H1 (cell line): ENCODE results near the gene ADM2. TPM values are rescaled to one million over a fixed set of nuclear protein-coding genes. Genes with fewer than 3 reads are reported as not detected.
A peak's percentile ranks its signal among the peaks of the same experiment; 100 is the strongest.

Source experiments
- CTCF ChIA-PET: fragments of 300-600 bp; sonication (Branson Sonifier 250); formaldehyde crosslinking; loops from one replicate; lab custom pipeline; 2021; ENCODE audit not compliant: partially characterized antibody; lab: Charles Lee
- POLR2A ChIA-PET: fragments of 300-600 bp; sonication (Branson Sonifier 250); formaldehyde crosslinking; loops from one replicate; lab custom pipeline; 2021; ENCODE audit warnings: inconsistent platforms; ENCODE audit not compliant: partially characterized antibody; lab: Charles Lee
- DNase-seq, 2 experiments: peaks; one replicate each; pipeline versions ENCODE4 v3.0.0 to v3.0.0-alpha.2; 2010 to 2022; ENCODE audit warnings: low spot score in 2 of 2, low read depth in 1 of 2, mixed read lengths in 1 of 2
- FAIRE-seq: peaks from 2 replicates; lab custom pipeline; 2011; peaks lifted over from hg19 to GRCh38; lab: Jason Lieb, UNC
- H2AFZ ChIP-seq: 2 replicates; pipeline ENCODE4 v1.8.1; 2012; ENCODE audit warnings: low read length, inconsistent platforms
- H2AK5ac ChIP-seq: 2 replicates; pipeline ENCODE4 v1.6.1; 2013; ENCODE audit warnings: low read depth, low read length
- H2BK120ac ChIP-seq: replicated peaks from 2 replicates; pipeline ENCODE3; 2013; ENCODE audit warnings: low read depth, low read length, inconsistent platforms
- H2BK12ac ChIP-seq: 2 replicates; pipeline ENCODE4 v1.6.1; 2013; ENCODE audit warnings: low read depth, low read length
- H2BK15ac ChIP-seq: 2 replicates; pipeline ENCODE4 v1.6.1; 2013; ENCODE audit warnings: low read length
- H2BK20ac ChIP-seq: 2 replicates; pipeline ENCODE4 v1.6.1; 2013; ENCODE audit warnings: low read length
- H2BK5ac ChIP-seq: 2 replicates; pipeline ENCODE4 v1.6.1; 2013; ENCODE audit warnings: low read depth, low read length
- H3K14ac ChIP-seq: 2 replicates; pipeline ENCODE4 v1.6.1; 2013; ENCODE audit warnings: inconsistent platforms; ENCODE audit not compliant: insufficient read length
- H3K18ac ChIP-seq: 2 replicates; pipeline ENCODE4 v1.6.1; 2013; ENCODE audit warnings: low read length; ENCODE audit errors: extremely low read depth
- H3K23ac ChIP-seq: 2 replicates; pipeline ENCODE4 v1.6.1; 2013; ENCODE audit warnings: inconsistent platforms; ENCODE audit not compliant: insufficient read length
- H3K23me2 ChIP-seq: 2 replicates; pipeline ENCODE4 v1.6.1; 2013; ENCODE audit warnings: low read depth, low read length
- H3K27ac ChIP-seq: 2 replicates; pipeline ENCODE4 v1.6.1; 2011; ENCODE audit warnings: low read depth, low read length, inconsistent platforms
- H3K27me3 ChIP-seq, 4 experiments: replicated peaks in 1 of 4; 1 replicate in 1 of 4; 2 replicates in 3 of 4; pipeline versions ENCODE4 v1.6.1 to v1.8.1; 2011 to 2013; ENCODE audit warnings: low read length in 3 of 4, mild to moderate bottlenecking in 3 of 4, inconsistent platforms in 2 of 4, mixed read lengths in 2 of 4, moderate library complexity in 1 of 4; ENCODE audit not compliant: control insufficient read depth in 3 of 4, insufficient read depth in 3 of 4; ENCODE audit errors: extremely low read depth in 1 of 4
- H3K36me3 ChIP-seq, 4 experiments: 2 replicates each; pipeline versions ENCODE4 v1.6.1 to v1.8.1; 2011 to 2013; ENCODE audit warnings: mild to moderate bottlenecking in 4 of 4, low read length in 3 of 4, moderate library complexity in 2 of 4, control low read depth in 1 of 4, inconsistent platforms in 1 of 4; ENCODE audit not compliant: insufficient read depth in 4 of 4, control insufficient read depth in 2 of 4
- H3K4ac ChIP-seq: replicated peaks from 2 replicates; pipeline ENCODE3; 2013; ENCODE audit warnings: low read length, low read depth, mixed read lengths, inconsistent platforms; ENCODE audit not compliant: insufficient read length
- H3K4me1 ChIP-seq, 4 experiments: replicated peaks in 1 of 4; 1 replicate in 1 of 4; 2 replicates in 3 of 4; pipeline versions ENCODE4 v1.6.1 to v1.8.1; 2011 to 2013; ENCODE audit warnings: low read length in 3 of 4, inconsistent platforms in 2 of 4, mixed read lengths in 1 of 4; ENCODE audit not compliant: insufficient read depth in 4 of 4, control insufficient read depth in 3 of 4
- H3K4me2 ChIP-seq, 2 experiments: 2 replicates each; pipeline versions ENCODE4 v1.6.1 to v1.8.1; 2011 to 2013; ENCODE audit warnings: low read depth in 2 of 2, low read length in 2 of 2, control low read depth in 1 of 2, inconsistent platforms in 1 of 2, mild to moderate bottlenecking in 1 of 2; ENCODE audit not compliant: insufficient read depth in 1 of 2
- H3K4me3 ChIP-seq, 4 experiments: fragments of 200-600, 300-600 bp in 1 of 4; sonication (generic), shearing (Covaris generic), sonication (Bioruptor Twin) in 1 of 4; 2 replicates each; pipeline versions ENCODE4 v1.5.1 to v1.8.1; 2011 to 2016; ENCODE audit warnings: low read length in 4 of 4, low read depth in 3 of 4, control low read depth in 2 of 4, inconsistent platforms in 2 of 4, mild to moderate bottlenecking in 2 of 4, mixed read lengths in 1 of 4, moderate library complexity in 1 of 4; ENCODE audit not compliant: insufficient read depth in 2 of 4; ENCODE audit errors: extremely low read depth in 1 of 4
- H3K56ac ChIP-seq: replicated peaks from 2 replicates; pipeline ENCODE3; 2013; ENCODE audit warnings: low read depth, mild to moderate bottlenecking, mixed read lengths, low read length, inconsistent platforms; ENCODE audit not compliant: insufficient read length
- H3K79me1 ChIP-seq: 2 replicates; pipeline ENCODE4 v1.6.1; 2013; ENCODE audit warnings: low read depth, low read length, control low read depth
- H3K79me2 ChIP-seq, 2 experiments: 2 replicates each; pipeline versions ENCODE4 v1.6.1 to v1.8.1; 2012 to 2013; ENCODE audit warnings: low read length in 2 of 2, mild to moderate bottlenecking in 2 of 2, inconsistent platforms in 1 of 2; ENCODE audit not compliant: insufficient read depth in 2 of 2, control insufficient read depth in 1 of 2
- H3K9ac ChIP-seq, 4 experiments: replicated peaks in 1 of 4; 1 replicate in 1 of 4; 2 replicates in 3 of 4; pipeline versions ENCODE4 v1.6.1 to v1.8.1; 2011 to 2013; ENCODE audit warnings: low read depth in 3 of 4, low read length in 3 of 4, control low read depth in 2 of 4, mild to moderate bottlenecking in 2 of 4, moderate library complexity in 2 of 4, inconsistent platforms in 1 of 4; ENCODE audit errors: extremely low read depth in 1 of 4
- H3K9me3 ChIP-seq, 2 experiments: 2 replicates each; pipeline versions ENCODE4 v1.6.1 to v1.8.1; 2012 to 2013; ENCODE audit warnings: mild to moderate bottlenecking in 2 of 2, moderate library complexity in 2 of 2, control low read depth in 1 of 2, inconsistent platforms in 1 of 2, low read depth in 1 of 2, low read length in 1 of 2, mixed read lengths in 1 of 2; ENCODE audit not compliant: insufficient read depth in 2 of 2
- H4K20me1 ChIP-seq, 2 experiments: replicated peaks in 1 of 2; 2 replicates each; pipeline versions ENCODE3 to v1.8.1; 2011 to 2013; ENCODE audit warnings: inconsistent platforms in 2 of 2, low read length in 2 of 2, mild to moderate bottlenecking in 1 of 2; ENCODE audit not compliant: insufficient read depth in 2 of 2, control insufficient read depth in 1 of 2
- H4K5ac ChIP-seq: 2 replicates; pipeline ENCODE4 v1.6.1; 2013; ENCODE audit warnings: low read length, low read depth, mixed read lengths, inconsistent platforms; ENCODE audit not compliant: insufficient read length
- H4K8ac ChIP-seq: 2 replicates; pipeline ENCODE4 v1.8.0; 2013; ENCODE audit warnings: mild to moderate bottlenecking, moderate library complexity, low read length, inconsistent platforms; ENCODE audit not compliant: insufficient read depth; ENCODE audit errors: extremely low read depth
- H4K91ac ChIP-seq: replicated peaks from 2 replicates; pipeline ENCODE3; 2013; ENCODE audit warnings: low read length, mixed read lengths, inconsistent platforms; ENCODE audit not compliant: insufficient read length
- BRCA1 ChIP-seq: IDR thresholded peaks from 2 replicates; pipeline ENCODE4 v1.6.1; 2012; ENCODE audit warnings: low read depth, low read length, improper control_type of control experiment
- CTCF ChIP-seq, 3 experiments: IDR thresholded peaks; 1 replicate in 2 of 3; 2 replicates in 1 of 3; pipeline versions ENCODE4 v1.5.1 to v1.6.1; 2011; ENCODE audit warnings: low read length in 3 of 3, mild to moderate bottlenecking in 3 of 3, inconsistent platforms in 2 of 3, low read depth in 1 of 3, moderate library complexity in 1 of 3; ENCODE audit not compliant: insufficient read depth in 1 of 3; ENCODE audit errors: control extremely low read depth in 1 of 3
- HDAC2 ChIP-seq, 2 experiments: fragments of 300-600 bp in 1 of 2; sonication (generic) in 1 of 2; IDR thresholded peaks; 2 replicates each; pipeline ENCODE4 v1.6.1; 2011 to 2012; ENCODE audit warnings: low read depth in 2 of 2, low read length in 2 of 2, mild to moderate bottlenecking in 2 of 2, moderate library complexity in 2 of 2, borderline replicate concordance in 1 of 2, inconsistent platforms in 1 of 2
- MAFK ChIP-seq: IDR thresholded peaks from 2 replicates; pipeline ENCODE4 v1.6.1; 2012; ENCODE audit warnings: low read depth, mild to moderate bottlenecking, improper control_type of control experiment, low read length
- TAF1 ChIP-seq: IDR thresholded peaks from 2 replicates; pipeline ENCODE4 v1.6.1; 2011; ENCODE audit warnings: mild to moderate bottlenecking, low read depth, low read length
- USF2 ChIP-seq: IDR thresholded peaks from 2 replicates; pipeline ENCODE4 v1.6.1; 2011; ENCODE audit warnings: low read length, improper control_type of control experiment
- WGBS, 2 experiments: shearing (Covaris generic) in 1 of 2; methylation state at CpG; one replicate each; pipeline versions ENCODE4 v1.1.6 to v1.1.7; 2013 to 2015; ENCODE audit warnings: low lambda C conversion rate in 2 of 2, mixed read lengths in 2 of 2, inconsistent platforms in 1 of 2, low coverage in 1 of 2, missing lambda C conversion rate in 1 of 2; ENCODE audit not compliant: insufficient replicate concordance in 2 of 2, insufficient coverage in 1 of 2, insufficient read length in 1 of 2; ENCODE audit errors: extremely low coverage in 1 of 2, missing lambda C conversion rate in 1 of 2; 5-methylcytosine and 5-hydroxymethylcytosine counted together
- polyA plus RNA-seq, 7 experiments: library from polyadenylated mRNA; depleted of rRNA in 3 of 7; stranded (reverse) in 5 of 7; unstranded in 2 of 7; fragments of >200 nt in 5 of 7; fragments of 200-250 nt in 2 of 7; gene quantifications; 1 replicate in 5 of 7; 2 replicates in 1 of 7; 4 replicates in 1 of 7; pipeline versions ENCODE4 v1.2.1 to v1.2.3, GENCODE V29; 2011 to 2013; ENCODE audit warnings: missing spikeins in 2 of 7, mixed read lengths in 2 of 7
- total RNA-seq: library from RNA; stranded (reverse); fragmentation: NEBNext Ultra II Directional; extraction: Animal tissue kit (Norgen Biotek cat#: 25700); gene quantifications from 2 replicates; pipeline ENCODE4 v1.2.1, GENCODE V29; 2021

Gene ADM2
- total and polyA plus RNA-seq, 2 of the 8 experiments (the other 6 are each of a cell fraction or from before 2014, with no cell fraction given) = 3.3 to 7.5 TPM

GRCh38 chr22:50507991-50508884 lies 26.9 kb downstream of the ADM2 start, which contains the start of gene NCAPH2:
NCAPH2 (plus strand) TSS chr22:50508224; CDS start chr22:50508338, 114 bp downstream.
- Histone ChIP-seq H2BK5ac (peak within 1 kb of the TSS; percentile 98), H2AK5ac (no peak within 1 kb of the TSS), H3K18ac (peak within 1 kb of the TSS; percentile 95), H3K14ac (no peak within 1 kb of the TSS), H4K5ac (peak within 1 kb of the TSS; percentile 99), H2BK15ac (no peak within 1 kb of the TSS; the same call in 1 of the 2 replicates), H2BK12ac (no peak within 1 kb of the TSS), H3K79me2 (peaks cover 0 to 31% of the 10 kb centered on the region in 2 experiments; a peak in 3 of 4 replicates), H3K23me2 (peaks cover 11% of the 10 kb centered on the region; the same call in 1 of the 2 replicates), H3K4ac (no peak within 1 kb of the TSS), H4K20me1 (peaks cover 3 to 24% of the 10 kb centered on the region in 2 experiments), H3K56ac (peak within 1 kb of the TSS; percentile 77), H3K4me2 (peak within 1 kb of the TSS; percentile 73 to 96), H2BK120ac (no peak within 1 kb of the TSS), H3K4me1 (peaks cover 2 to 8% (median 5%) of the 10 kb centered on the region in 4 experiments), H2AFZ (peak within 1 kb of the TSS; percentile 98; the same call in 1 of the 2 replicates), H3K23ac (no peak within 1 kb of the TSS), H3K9ac (peak within 1 kb of the TSS; percentile 92 to 98 (median 94)), H3K79me1 (peaks cover 15% of the 10 kb centered on the region; the same call in 1 of the 2 replicates), H4K91ac (peak within 1 kb of the TSS; percentile 96), H3K36me3 (peaks cover 0 to 15% (median 0%) of the 10 kb centered on the region in 4 experiments; a peak in 3 of 8 replicates), H2BK20ac (no peak within 1 kb of the TSS), H3K4me3 (peak within 1 kb of the TSS; percentile 83 to 100 (median 90)), H3K27ac (peak within 1 kb of the TSS; percentile 99), H3K27me3 (no peaks in the 10 kb centered on the region), H4K8ac (peak within 1 kb of the TSS; percentile 100; the same call in 1 of the 2 replicates), H3K9me3 (no peaks in the 10 kb centered on the region)
- no peak for FAIRE-seq
- peak; percentile 89 to 99 for DNase-seq
- ChIA-PET POLR2A (interaction anchor here (0.7 to 3.5 kb wide), 15 partner anchors 9 to 64 kb away, joined by 3 to 32 read pairs (median 4); partner anchors contain the start of gene SCO2), CTCF (interaction anchor here (0.6 to 2.7 kb wide), 6 partner anchors 11 to 94 kb away, joined by 3 to 22 read pairs (median 4); partner anchors contain the start of gene SCO2)
- 4% methylated on average over 50 of the region's 76 CpGs; no CpG with 5 or more reads in 1 of the 2 experiments for WGBS, 2 experiments
- TF ChIP-seq CTCF (IDR thresholded peaks at IDR 0.05; ENCODE audit: control extremely low read depth in 1 of 3, insufficient read depth in 1 of 3, low read depth in 1 of 3, low read length in 3 of 3) (no peak), BRCA1 (peak; percentile 13; the same call in 1 of the 2 replicates), HDAC2 (IDR thresholded peaks at IDR 0.05; ENCODE audit: borderline replicate concordance in 1 of 2, low read depth in 2 of 2, low read length in 2 of 2) (peak in 1 of 2 experiments; percentile 92; a peak in 1 of 4 replicates), MAFK (no peak), USF2 (no peak), TAF1 (peak; percentile 99)
